Tibial artery (tissue), 4 donors: Measurements from ENCODE around the gene RPTOR.
A peak's percentile ranks its signal among the peaks of the same experiment; 100 is the strongest.

Source experiments
- DNase-seq, 2 donors: peaks; one replicate each; pipeline ENCODE4 v3.0.0-alpha.2; 2019
- H3K27ac ChIP-seq, 2 donors: fragments of 200-600 bp; sonication (generic) in 1 of 2; 1 replicate in 1 of 2; 2 replicates in 1 of 2; pipeline ENCODE4 v1.5.1; 2018 to 2019; ENCODE audit warnings: mild to moderate bottlenecking in 1 of 2
- H3K27me3 ChIP-seq, 2 donors: fragments of 200-600 bp; sonication (generic) in 1 of 2; one replicate each; pipeline versions ENCODE4 v1.5.1 to v1.6.0; 2016 to 2019
- H3K36me3 ChIP-seq, 3 donors: fragments of 200-600 bp; sonication (generic) in 2 of 3; one replicate each; pipeline ENCODE4 v1.5.1; 2016 to 2019; ENCODE audit warnings: mild to moderate bottlenecking in 2 of 3
- H3K4me1 ChIP-seq, 4 donors: fragments of 200-600 bp; sonication (generic) in 2 of 4; 1 replicate in 3 of 4; 2 replicates in 1 of 4; pipeline ENCODE4 v1.5.1; 2016 to 2019
- H3K4me3 ChIP-seq, 2 donors: fragments of 200-600 bp; sonication (generic) in 1 of 2; 1 replicate in 1 of 2; 2 replicates in 1 of 2; pipeline ENCODE4 v1.5.1; 2018 to 2019; ENCODE audit warnings: mild to moderate bottlenecking in 2 of 2
- H3K9me3 ChIP-seq, 3 donors: fragments of 200-600 bp; sonication (generic) in 1 of 3; one replicate each; pipeline ENCODE4 v1.5.1; 2016 to 2019
- CTCF ChIP-seq, 2 experiments: fragments of 200-600 bp in 1 of 2; fragments of 450-650 bp in 1 of 2; IDR thresholded peaks; one replicate each; pipeline ENCODE4 v1.5.1; 2017 to 2019; ENCODE audit warnings: antibody characterized with exemption in 2 of 2, mild to moderate bottlenecking in 1 of 2, moderate library complexity in 1 of 2
- intact Hi-C: fragments of 100-400 bp; cut with DNase I; formaldehyde crosslinking; loops from one replicate; pipeline ENCODE4 v1.15.0; 2023; ENCODE audit warnings: low total_unique reads

RPTOR gene

GRCh38 chr17:80839970-80840369 is 295.3 kb downstream of the RPTOR start:
- H3K27me3 ChIP-seq = no peaks in the 10 kb centered on the region
- peaks cover 0 to 27% (median 9%) of the 10 kb centered on the region in 3 donors for H3K36me3 ChIP-seq
- no peak overlapping the region for H3K4me3 ChIP-seq
- H3K27ac ChIP-seq = no peak overlapping the region
- DNase-seq = no peak
- TF ChIP-seq CTCF (IDR thresholded peaks at IDR 0.05) = no peak
- no peaks in the 10 kb centered on the region for H3K9me3 ChIP-seq
- H3K4me1 ChIP-seq = no peaks in the 10 kb centered on the region
- intact Hi-C loops = no loop called here

- DNase-seq = no peak
- intact Hi-C loops = no loop called here
- H3K4me1 ChIP-seq = no peaks in the 10 kb centered on the region
- no peak overlapping the region for H3K4me3 ChIP-seq
- TF ChIP-seq CTCF (IDR thresholded peaks at IDR 0.05) = no peak
- H3K9me3 ChIP-seq = no peaks in the 10 kb centered on the region
- H3K36me3 ChIP-seq = peaks cover 7 to 46% (median 25%) of the 10 kb centered on the region in 3 donors
- no peaks in the 10 kb centered on the region for H3K27me3 ChIP-seq
- H3K27ac ChIP-seq = no peak overlapping the region
Observed at GRCh38 chr17:80842456-80843013, 297.9 kb downstream of the RPTOR start.

GRCh38 chr17:80843741-80844156 is 299.1 kb downstream of the RPTOR start:
- no peaks in the 10 kb centered on the region for H3K4me1 ChIP-seq
- TF ChIP-seq CTCF (IDR thresholded peaks at IDR 0.05) = no peak
- intact Hi-C loops = no loop called here
- H3K4me3 ChIP-seq = no peak overlapping the region
- no peaks in the 10 kb centered on the region for H3K9me3 ChIP-seq
- no peak overlapping the region for H3K27ac ChIP-seq
- H3K27me3 ChIP-seq = no peaks in the 10 kb centered on the region
- H3K36me3 ChIP-seq = peaks cover 12 to 38% (median 30%) of the 10 kb centered on the region in 3 donors
- peak; percentile 2 to 46 for DNase-seq

GRCh38 chr17:80844418-80844990 is 299.9 kb downstream of the RPTOR start:
- TF ChIP-seq CTCF (IDR thresholded peaks at IDR 0.05) = no peak
- intact Hi-C loops = no loop called here
- DNase-seq = peak; percentile 13 to 37
- H3K4me1 ChIP-seq = no peaks in the 10 kb centered on the region
- H3K27me3 ChIP-seq = no peaks in the 10 kb centered on the region
- no peaks in the 10 kb centered on the region for H3K9me3 ChIP-seq
- no peak overlapping the region for H3K27ac ChIP-seq
- peaks cover 12 to 37% (median 33%) of the 10 kb centered on the region in 3 donors for H3K36me3 ChIP-seq
- no peak overlapping the region for H3K4me3 ChIP-seq

- H3K4me3 ChIP-seq = no peak overlapping the region
- peaks cover 12 to 38% (median 35%) of the 10 kb centered on the region in 3 donors for H3K36me3 ChIP-seq
- no peak for TF ChIP-seq CTCF (IDR thresholded peaks at IDR 0.05)
- H3K27ac ChIP-seq = no peak overlapping the region
- intact Hi-C loops = no loop called here
- H3K9me3 ChIP-seq = no peaks in the 10 kb centered on the region
- DNase-seq = peak; percentile 8 to 54
- no peaks in the 10 kb centered on the region for H3K27me3 ChIP-seq
- H3K4me1 ChIP-seq = no peaks in the 10 kb centered on the region
Observed at GRCh38 chr17:80845069-80845862, 300.6 kb downstream of the RPTOR start.
